GM18517 (cell line): ENCODE data around the gene GLRA3.
"Not testable (repeated sequence)": the region's sequence is repeated elsewhere in the genome, so short reads cannot be mapped to it uniquely, and the experiment has no call there.

Source experiments
- ATAC-seq: cut with Tn5 transposase; IDR thresholded peaks from one replicate; pipeline ENCODE4 v1.9.1; 2021; ENCODE audit warnings: mild to moderate bottlenecking, moderate library complexity; ENCODE audit not compliant: unreplicated experiment

GLRA3 gene

DNA sequence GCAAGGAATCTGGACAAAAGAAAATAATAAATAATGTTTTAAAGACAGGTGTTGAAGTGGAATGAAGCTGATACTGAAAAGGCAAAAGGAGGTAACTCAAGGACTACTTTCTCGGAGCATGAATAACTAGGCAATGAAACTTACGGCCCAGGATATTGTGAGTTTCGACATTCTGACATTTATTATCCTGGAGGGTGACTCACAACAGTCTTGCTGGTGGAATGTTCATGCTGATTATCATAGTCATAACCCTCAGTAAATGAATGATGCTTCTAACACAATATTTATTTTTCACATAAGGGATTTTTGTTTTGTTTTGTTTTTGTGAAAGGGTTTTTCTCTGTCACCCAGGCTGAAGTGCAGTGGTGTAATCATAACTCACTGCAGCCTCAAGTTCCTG lies 159.8 kb downstream of the GLRA3 start:
- no peak for ATAC-seq

DNA sequence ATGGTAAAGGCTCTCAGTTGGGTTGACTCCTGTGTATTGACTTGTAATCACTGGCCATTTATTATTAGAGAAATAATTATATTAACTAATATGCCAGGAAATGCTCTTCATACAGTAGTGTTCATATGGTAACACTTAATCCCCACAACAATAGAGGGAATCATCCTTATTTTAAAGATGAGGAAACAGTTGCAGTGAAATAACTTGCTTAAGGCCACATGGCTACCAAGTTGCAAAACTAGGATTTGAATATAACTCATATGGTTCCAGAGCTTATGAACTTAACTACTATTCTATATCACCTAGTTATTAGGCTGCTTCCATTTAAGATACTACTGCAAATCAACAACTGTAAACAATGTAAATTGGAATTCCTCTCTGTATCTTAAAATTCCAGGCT lies 163.2 kb downstream of the GLRA3 start:
- no peak for ATAC-seq

GRCh38 chr4:174663216-174663615 lies 165.8 kb downstream of the GLRA3 start:
- no peak for ATAC-seq

DNA sequence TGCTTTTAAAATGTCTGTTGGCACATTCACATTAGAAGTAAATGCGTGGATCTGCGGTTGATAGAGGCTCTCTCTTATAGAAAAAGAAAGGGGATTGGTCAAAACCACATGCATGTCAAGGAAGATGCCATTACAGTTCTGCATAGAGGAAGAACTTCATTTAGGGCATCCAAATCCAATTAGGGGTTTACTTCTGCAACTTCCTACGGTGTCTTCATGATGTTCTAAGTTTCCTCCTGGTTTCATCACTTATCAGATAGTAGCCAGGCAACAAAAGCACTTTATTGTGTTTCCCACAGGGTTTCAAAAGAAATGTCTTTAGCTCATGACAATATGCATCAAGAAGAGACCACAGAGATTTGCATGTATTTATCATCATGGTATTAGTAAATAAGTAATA lies 170.8 kb downstream of the GLRA3 start:
- ATAC-seq = no peak

DNA sequence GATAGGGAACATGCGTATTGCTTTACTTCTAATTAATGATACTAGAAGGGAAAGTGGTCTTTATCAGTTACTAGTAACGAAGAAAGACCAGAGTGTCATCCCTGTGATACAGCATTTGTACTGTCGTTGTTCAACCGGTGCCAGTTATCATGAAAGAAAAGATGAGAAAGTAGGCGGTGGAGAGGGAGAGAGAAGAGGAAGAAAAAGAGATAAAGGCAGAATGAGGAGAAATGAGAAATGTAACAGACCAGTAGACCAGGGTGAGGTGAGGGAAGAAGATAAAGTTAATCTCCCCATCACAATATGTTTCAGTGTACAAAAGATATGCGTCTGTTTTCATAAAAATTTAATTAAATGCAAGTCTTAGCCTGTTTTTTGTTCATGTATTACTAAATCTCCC lies 171.6 kb downstream of the GLRA3 start:
- no peak for ATAC-seq

DNA sequence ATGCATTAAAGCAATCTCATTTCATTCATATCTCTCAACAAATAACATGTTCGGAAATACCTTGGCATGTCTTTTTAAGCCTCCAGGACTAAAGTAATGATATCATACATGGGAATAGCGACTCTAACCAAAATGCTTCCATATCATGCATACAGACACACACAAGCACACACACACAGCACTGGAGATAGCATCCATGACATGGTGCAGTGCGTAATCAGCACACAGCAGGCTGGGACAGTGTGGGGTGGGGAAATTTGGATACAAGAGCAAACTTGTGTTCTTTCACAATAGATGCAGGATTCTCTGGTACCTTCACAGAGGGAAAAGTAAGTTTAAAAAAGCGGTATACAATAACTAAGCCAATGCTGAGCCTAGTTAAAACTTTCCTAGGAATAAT lies 174.4 kb downstream of the GLRA3 start:
- no peak for ATAC-seq

DNA sequence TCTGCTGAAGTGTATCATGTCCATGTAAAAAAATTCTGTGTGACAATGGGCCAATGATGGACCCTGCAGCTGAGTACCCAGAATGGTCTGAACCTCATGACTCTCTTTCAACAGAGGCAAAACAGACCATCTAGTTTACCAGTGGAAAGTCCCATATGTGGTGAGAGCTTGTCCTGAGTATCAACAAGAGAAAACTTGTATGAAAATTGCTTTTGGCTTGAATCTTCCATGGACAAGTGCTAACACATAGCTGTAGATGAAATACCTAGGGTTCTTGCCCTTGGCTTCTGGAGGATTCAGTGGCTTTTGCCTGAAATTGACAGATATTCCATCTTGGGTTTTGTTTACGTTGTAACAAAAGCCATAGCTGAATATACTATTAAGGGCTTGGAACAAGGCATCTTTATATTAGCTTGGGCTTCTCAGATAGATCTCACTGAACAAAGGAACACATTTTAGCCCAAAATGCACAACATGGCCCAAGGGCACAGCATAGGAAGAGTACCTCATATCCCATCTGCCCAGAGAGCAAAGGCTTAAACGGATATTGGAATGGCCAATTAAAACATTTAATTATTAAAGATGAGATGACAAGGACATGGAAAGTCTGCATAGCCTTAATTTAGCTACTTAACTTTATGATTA lies 178.2 kb downstream of the GLRA3 start:
- ATAC-seq = no peak

DNA sequence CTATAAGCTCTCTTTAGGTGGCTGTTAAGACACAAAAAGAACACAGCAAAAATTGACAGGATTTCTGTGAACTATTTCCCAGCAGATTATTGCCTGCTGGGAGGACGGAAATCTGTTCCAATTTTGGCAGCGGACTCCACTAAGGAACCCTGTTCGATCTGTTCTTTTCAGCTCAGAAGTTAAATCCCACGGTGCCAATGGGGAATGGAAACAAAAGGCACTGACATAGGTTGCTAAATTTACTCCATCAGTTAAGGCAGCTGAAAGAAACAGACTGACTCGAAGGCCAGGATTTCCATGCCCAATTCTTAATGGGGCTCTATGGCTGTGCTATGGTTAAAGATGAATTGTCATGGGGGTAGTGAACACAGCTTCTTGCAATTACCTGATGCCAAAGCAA lies 180.2 kb downstream of the GLRA3 start:
- no peak for ATAC-seq

DNA sequence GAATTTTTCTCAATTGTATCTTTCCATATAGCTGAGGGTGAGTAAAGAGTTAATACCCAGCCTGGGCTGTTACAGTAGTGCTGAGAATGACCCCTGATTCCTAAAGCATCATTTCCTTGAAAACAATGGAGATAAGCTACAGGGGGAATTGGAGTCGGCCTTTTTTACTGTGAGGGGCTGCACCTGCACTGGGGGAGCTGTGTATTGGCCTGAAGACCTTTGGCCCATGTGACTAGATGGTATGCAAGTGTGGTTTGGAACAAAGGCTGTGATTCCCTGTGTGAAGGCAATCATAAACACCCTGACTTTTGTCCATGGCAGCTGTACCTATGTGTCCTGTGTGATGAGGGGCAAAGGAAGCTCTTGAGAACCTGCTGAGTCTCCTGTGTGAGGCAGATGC lies 182.7 kb downstream of the GLRA3 start:
- no peak for ATAC-seq

DNA sequence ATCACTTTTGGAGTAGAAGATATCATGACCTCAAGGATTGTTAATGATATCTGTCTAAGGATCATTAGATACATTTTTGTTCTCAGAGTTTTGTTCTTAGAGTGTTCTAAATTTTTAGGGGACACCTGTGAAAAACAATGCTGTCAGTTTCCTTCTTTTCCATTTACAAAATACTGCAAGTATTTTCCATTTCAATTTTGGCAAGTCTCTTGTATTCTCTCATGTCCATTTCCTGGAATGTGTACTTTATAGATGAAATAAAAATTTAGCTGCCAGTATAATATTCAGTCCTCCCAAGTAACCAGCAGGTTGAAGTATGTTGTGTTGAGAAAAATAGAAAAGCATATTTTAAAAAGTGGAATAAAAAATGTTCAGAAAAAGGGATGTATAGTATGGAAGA lies 188.9 kb downstream of the GLRA3 start:
- no peak for ATAC-seq

DNA sequence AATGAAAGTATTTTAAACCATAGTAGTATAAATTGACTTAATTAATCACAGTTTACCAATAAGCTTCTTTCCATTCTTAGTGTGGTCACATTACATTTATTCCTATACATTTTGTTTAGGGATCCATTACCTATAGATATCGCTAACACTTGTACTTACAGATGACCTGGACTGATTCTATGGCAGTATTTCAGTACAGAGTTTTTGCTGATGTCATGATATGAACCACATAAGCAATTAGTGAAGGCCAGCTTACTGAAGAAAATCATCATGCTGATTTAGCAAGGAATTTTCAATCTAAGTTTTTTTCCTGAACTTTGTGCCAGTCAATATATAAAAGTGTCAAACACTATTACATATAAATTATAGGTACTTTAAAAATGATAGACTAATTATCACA lies 193.3 kb downstream of the GLRA3 start:
- ATAC-seq = no peak

DNA sequence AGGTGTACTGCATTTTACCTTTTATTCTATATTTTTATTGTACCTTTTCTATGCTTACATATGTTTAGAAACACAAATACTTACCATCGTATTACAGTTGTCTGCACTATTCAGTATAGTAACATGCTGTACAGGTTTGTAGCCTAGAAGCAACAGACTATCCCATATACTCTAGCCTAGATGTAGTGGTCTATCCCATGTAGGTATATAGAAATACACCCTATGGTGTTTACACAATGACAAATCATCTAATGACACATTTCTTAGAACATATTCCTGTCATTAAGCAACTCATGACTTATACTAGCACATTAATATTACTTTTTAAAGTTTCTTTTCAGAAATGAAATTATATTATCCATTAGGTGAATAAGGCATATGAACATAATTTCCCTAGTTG lies 195.6 kb downstream of the GLRA3 start:
- no peak for ATAC-seq

DNA sequence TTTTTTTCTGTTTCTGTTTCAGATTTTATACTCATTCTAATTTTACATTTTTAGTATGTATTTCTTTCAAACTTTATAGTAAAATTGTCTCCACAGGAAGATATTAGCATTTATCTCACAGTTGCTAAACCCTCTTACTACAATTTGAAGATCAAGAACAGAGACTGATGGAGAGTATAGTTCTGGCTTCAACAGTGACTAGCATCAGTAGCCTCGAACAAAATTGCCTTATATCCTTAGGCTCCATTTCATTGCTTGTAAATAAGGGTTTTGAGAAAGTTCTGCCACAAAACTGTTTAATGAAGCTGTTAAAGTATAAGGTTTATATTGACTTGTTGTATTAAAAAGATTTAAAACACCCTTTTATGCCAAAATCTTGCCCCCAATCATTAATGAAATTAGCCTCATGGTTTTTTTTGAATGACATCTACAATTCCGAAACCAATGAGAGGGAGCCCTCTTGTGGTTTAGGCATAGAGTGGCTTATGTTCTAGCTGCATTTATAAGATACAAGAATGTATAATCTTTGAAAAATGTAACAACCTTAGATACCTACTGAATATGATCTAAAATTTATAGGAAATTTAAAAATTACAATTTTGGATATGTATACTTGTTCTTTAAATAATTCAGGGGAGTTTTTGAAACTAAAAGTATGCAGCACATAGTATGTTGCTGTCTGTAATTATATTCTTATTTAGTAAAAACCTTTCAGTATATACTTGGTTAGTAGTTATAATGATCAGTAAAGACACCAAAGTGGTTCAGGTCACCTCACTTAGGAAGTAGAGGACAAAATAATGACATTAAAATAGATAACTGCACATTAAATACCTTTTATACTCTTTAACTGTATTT lies 196.9 kb downstream of the GLRA3 start:
- ATAC-seq = peak; percentile 51

- ATAC-seq = not testable (repeated sequence)
Observed at GRCh38 chr4:174629907-174630450, 199.1 kb downstream of the GLRA3 start.

DNA sequence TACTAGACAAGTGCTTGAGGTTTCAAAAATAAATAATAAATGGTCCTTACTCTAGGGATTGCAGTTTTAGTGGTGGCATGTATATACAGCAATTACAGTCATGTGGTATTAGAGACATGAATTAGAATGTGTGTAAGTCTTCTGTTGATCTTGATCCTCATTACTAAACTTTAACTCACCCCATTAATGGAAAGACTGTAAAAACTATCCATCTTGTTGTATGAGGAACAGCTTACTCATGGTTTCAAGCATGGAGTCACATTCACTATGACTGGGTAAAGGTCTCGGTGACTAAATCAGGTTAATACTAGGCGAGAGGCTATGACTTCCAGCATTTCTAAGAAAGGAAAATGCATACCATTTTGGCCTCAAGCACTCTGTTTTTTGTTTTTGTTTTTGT lies 199.8 kb downstream of the GLRA3 start:
- ATAC-seq = no peak

GRCh38 chr4:174628191-174628590 lies 200.9 kb downstream of the GLRA3 start:
- ATAC-seq = no peak

DNA sequence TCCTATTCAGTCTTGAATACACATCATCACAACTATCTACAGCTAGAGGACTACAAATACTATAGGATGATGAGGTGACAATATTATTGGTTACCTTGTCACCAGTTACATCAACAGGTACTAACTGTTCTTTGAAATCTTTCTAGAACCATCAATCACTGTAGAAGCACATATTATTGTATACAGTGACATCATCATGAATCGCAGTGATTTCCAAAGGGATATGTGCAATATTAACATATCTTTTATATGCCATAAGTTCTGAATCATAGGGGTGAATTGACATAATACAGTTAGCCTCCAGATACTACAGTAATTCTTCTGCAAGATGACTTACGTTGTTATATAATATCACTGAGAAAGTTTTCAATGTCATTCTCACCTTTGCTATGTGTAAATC lies 201.6 kb downstream of the GLRA3 start:
- ATAC-seq = no peak

GRCh38 chr4:174626342-174627008 lies 202.6 kb downstream of the GLRA3 start:
- ATAC-seq = no peak

- no peak for ATAC-seq
Observed at GRCh38 chr4:174616661-174617060, 212.4 kb downstream of the GLRA3 start.

- no peak for ATAC-seq
Observed at GRCh38 chr4:174613979-174614378, 215.1 kb downstream of the GLRA3 start.

- no peak for ATAC-seq
Observed at GRCh38 chr4:174611792-174612191, 217.3 kb downstream of the GLRA3 start.

DNA sequence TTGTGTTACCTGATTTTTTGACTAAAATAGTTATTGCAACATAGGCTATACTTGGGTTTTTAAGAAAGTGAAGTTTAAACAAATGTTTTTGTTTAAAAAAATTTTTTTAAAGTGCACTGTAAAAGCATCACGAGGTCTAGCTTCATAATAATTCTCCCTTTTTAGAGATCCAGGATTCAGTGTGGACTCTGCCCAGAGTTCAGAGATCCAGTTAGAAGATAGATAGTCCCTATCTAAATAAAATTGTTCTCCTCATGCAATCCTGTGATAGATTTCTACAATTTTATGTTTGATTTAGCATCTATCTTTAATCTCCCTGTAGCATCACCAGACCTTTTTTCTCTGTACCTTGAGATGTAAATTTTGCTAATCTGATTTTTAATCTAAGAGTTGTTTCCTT lies 221.3 kb downstream of the GLRA3 start:
- ATAC-seq = no peak
